ENCODE results near the gene HFE.

DNA sequence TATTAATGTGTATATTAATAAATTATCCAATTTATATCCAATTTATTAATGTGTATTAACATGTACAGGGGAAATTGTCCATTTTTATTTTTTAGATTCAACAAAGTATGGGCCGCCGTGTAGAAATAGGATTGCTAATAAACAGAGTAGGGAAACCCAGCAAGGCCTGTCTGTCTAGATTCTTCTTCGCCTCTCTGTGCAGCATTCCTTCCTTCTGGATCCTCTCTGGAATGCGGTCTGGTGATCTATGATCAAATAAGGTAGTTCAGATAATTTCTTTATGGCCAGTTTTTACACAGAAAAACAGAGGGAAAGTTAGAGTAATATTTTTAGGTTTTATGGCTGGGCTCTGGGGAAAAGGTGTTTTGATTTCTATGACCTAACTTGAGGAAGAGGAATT, 19.9 kb upstream of the HFE start:
- TF ChIP-seq EZH2phosphoT487 (conservative IDR thresholded peaks at IDR 0.05; ENCODE audit: low read length) = no peak
- TF ChIP-seq, protein P1, sequence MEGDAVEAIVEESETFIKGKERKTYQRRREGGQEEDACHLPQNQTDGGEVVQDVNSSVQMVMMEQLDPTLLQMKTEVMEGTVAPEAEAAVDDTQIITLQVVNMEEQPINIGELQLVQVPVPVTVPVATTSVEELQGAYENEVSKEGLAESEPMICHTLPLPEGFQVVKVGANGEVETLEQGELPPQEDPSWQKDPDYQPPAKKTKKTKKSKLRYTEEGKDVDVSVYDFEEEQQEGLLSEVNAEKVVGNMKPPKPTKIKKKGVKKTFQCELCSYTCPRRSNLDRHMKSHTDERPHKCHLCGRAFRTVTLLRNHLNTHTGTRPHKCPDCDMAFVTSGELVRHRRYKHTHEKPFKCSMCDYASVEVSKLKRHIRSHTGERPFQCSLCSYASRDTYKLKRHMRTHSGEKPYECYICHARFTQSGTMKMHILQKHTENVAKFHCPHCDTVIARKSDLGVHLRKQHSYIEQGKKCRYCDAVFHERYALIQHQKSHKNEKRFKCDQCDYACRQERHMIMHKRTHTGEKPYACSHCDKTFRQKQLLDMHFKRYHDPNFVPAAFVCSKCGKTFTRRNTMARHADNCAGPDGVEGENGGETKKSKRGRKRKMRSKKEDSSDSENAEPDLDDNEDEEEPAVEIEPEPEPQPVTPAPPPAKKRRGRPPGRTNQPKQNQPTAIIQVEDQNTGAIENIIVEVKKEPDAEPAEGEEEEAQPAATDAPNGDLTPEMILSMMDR (IDR thresholded peaks at IDR 0.05; ENCODE audit: insufficient read depth, low read length, poor library complexity, severe bottlenecking) = no peak

Measured in SU-DHL-6 (cell line).